DND-41 (cell line): ENCODE measurements around the gene RIIAD1.

ENCODE experiments used
- ATAC-seq: fragments of 200-7000 bp; cut with Tn5 transposase; 3 replicates; pipeline ENCODE4 v1.9.1; 2021; ENCODE audit warnings: low read depth; ENCODE audit not compliant: insufficient read depth
- DNase-seq: peaks from one replicate; pipeline ENCODE4 v3.0.0-alpha.2; 2020
- H2AFZ ChIP-seq: 2 replicates; pipeline ENCODE4 v1.6.0; 2012; ENCODE audit warnings: low read depth, low read length
- H3K27ac ChIP-seq: 2 replicates; pipeline ENCODE4 v1.5.1; 2012; ENCODE audit warnings: low read length, inconsistent platforms
- H3K27me3 ChIP-seq: fragments of 200-600 bp; sonication (generic); 2 replicates; pipeline ENCODE4 v1.6.0; 2012; ENCODE audit warnings: low read length, mild to moderate bottlenecking, inconsistent platforms; ENCODE audit not compliant: insufficient read depth, poor library complexity
- H3K36me3 ChIP-seq: 2 replicates; pipeline ENCODE4 v1.5.1; 2012; ENCODE audit warnings: low read length, inconsistent platforms; ENCODE audit not compliant: insufficient read depth
- H3K4me1 ChIP-seq: 2 replicates; pipeline ENCODE4 v1.5.1; 2012; ENCODE audit warnings: mild to moderate bottlenecking, low read length; ENCODE audit not compliant: insufficient read depth
- H3K4me2 ChIP-seq: 2 replicates; pipeline ENCODE4 v1.6.0; 2012; ENCODE audit warnings: mild to moderate bottlenecking, moderate library complexity, low read length, inconsistent platforms; ENCODE audit not compliant: insufficient read depth
- H3K4me3 ChIP-seq, 2 experiments: fragments of 200-600 bp in 1 of 2; shearing (Covaris generic) in 1 of 2; 2 replicates each; pipeline ENCODE4 v1.5.1; 2012 to 2016; ENCODE audit warnings: inconsistent platforms in 2 of 2, low read length in 2 of 2, mild to moderate bottlenecking in 2 of 2, low read depth in 1 of 2, moderate library complexity in 1 of 2
- H3K79me2 ChIP-seq: 2 replicates; pipeline ENCODE4 v1.6.0; 2012; ENCODE audit warnings: low read length, inconsistent platforms; ENCODE audit not compliant: insufficient read depth
- H3K9ac ChIP-seq: 2 replicates; pipeline ENCODE4 v1.6.0; 2012; ENCODE audit warnings: low read depth, mild to moderate bottlenecking, inconsistent platforms, low read length, moderate library complexity
- H3K9me3 ChIP-seq: 2 replicates; pipeline ENCODE4 v1.5.1; 2012; ENCODE audit warnings: low read length, moderate library complexity, mild to moderate bottlenecking, inconsistent platforms; ENCODE audit not compliant: insufficient read depth, severe bottlenecking
- H4K20me1 ChIP-seq: 2 replicates; pipeline ENCODE4 v1.6.0; 2012; ENCODE audit warnings: low read length; ENCODE audit not compliant: insufficient read depth
- EZH2 ChIP-seq: IDR thresholded peaks from 3 replicates; pipeline ENCODE4 v1.6.1; 2012; ENCODE audit warnings: borderline replicate concordance, low read depth, mild to moderate bottlenecking, moderate library complexity, low read length, inconsistent platforms; ENCODE audit not compliant: severe bottlenecking
- TF ChIP-seq, protein P1 (sequence below): IDR thresholded peaks from 2 replicates; pipeline ENCODE4 v1.5.1; 2012; ENCODE audit warnings: borderline replicate concordance, low read length, moderate library complexity, mild to moderate bottlenecking; ENCODE audit not compliant: poor library complexity, severe bottlenecking; ENCODE audit errors: extremely low read depth

Gene RIIAD1

DNA sequence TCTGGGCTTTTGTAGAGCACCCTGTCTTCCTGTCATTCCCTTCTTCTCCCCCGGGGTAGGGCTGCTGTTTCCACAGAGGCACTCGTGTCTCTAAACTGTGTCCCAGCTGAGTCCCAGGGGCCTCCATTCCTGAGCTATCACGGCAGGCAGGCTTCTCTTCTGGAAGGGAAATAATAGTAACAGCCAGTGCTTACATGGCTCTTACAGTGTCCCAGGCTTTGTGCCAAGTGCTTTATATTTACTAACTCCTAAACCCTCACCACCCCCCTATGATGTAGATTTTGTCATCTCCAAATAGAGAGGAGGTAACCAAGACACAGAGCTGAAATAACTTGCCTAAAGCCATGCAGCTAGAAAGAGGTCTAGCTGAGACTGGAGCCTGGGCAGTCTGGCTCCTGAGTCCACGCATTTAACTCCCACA is 3.3 kb upstream of the RIIAD1 start:
- Histone ChIP-seq H3K4me3 (no peak overlapping the region), H3K27me3 (peaks cover 37% of the 10 kb centered on the region), H3K27ac (no peak overlapping the region), H3K4me1 (peaks cover 7% of the 10 kb centered on the region), H3K9me3 (no peaks in the 10 kb centered on the region), H2AFZ (no peak overlapping the region), H4K20me1 (no peaks in the 10 kb centered on the region), H3K9ac (no peak overlapping the region), H3K36me3 (no peaks in the 10 kb centered on the region), H3K4me2 (no peak overlapping the region), H3K79me2 (no peaks in the 10 kb centered on the region)
- TF ChIP-seq, protein P1, sequence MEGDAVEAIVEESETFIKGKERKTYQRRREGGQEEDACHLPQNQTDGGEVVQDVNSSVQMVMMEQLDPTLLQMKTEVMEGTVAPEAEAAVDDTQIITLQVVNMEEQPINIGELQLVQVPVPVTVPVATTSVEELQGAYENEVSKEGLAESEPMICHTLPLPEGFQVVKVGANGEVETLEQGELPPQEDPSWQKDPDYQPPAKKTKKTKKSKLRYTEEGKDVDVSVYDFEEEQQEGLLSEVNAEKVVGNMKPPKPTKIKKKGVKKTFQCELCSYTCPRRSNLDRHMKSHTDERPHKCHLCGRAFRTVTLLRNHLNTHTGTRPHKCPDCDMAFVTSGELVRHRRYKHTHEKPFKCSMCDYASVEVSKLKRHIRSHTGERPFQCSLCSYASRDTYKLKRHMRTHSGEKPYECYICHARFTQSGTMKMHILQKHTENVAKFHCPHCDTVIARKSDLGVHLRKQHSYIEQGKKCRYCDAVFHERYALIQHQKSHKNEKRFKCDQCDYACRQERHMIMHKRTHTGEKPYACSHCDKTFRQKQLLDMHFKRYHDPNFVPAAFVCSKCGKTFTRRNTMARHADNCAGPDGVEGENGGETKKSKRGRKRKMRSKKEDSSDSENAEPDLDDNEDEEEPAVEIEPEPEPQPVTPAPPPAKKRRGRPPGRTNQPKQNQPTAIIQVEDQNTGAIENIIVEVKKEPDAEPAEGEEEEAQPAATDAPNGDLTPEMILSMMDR: no peak
- no peak for TF ChIP-seq EZH2
- DNase-seq (no peak), ATAC-seq (no peak)

DNA sequence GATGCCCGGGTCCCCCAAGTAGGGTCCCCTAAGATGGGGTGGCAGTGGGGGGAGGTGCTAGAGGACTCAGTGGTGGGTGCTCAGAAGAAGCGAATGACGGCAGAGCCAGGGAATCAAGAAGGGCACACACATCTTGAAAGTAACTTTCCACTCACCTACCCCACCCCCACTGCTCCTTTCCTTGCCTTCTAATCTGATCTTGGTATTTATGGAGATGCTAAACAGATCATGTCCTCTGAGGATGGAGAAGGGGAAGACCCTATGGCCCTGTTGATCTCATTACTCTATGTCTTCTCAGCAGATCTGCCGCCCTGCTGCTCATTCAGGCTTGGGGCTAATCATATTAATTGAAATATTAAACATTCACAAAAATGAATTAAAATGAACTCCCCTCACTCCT is 2.7 kb upstream of the RIIAD1 start:
- Histone ChIP-seq H3K4me1 (peaks cover 7% of the 10 kb centered on the region), H3K9ac (no peak overlapping the region), H3K27me3 (peaks cover 35% of the 10 kb centered on the region), H3K4me3 (no peak overlapping the region), H4K20me1 (no peaks in the 10 kb centered on the region), H3K4me2 (no peak overlapping the region), H3K9me3 (no peaks in the 10 kb centered on the region), H3K36me3 (no peaks in the 10 kb centered on the region), H2AFZ (no peak overlapping the region), H3K79me2 (no peaks in the 10 kb centered on the region), H3K27ac (no peak overlapping the region)
- DNase-seq: no peak
- ATAC-seq: no peak
- TF ChIP-seq, protein P1: no peak

DNA sequence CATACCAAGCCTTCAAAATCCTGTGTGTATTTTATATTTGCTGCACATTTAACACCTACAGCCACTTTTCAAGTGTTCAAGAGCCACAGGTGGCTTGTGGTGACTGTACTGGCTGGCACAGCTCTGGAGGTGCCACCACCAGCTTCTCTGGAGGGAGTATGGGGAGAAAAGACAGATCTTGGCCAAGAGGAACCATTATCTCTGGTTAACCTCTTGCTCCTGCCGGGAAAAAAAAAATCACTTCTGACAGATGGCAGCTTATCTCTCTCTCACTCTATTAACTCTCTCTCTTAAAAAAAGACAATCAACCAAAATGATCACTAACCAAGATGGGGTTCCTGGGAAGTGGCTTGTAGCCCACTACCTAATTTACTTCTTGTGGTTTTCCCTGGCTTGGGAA is 1.2 kb upstream of the RIIAD1 start:
- H3K79me2 ChIP-seq: no peaks in the 10 kb centered on the region
- H3K27ac ChIP-seq: no peak overlapping the region
- no peak overlapping the region for H3K4me3 ChIP-seq
- ATAC-seq (peak; percentile 36; the same call in 1 of the 3 replicates), DNase-seq (no peak)
- H3K4me1 ChIP-seq: peaks cover 7% of the 10 kb centered on the region
- no peak overlapping the region for H2AFZ ChIP-seq
- H3K4me2 ChIP-seq: no peak overlapping the region
- TF ChIP-seq, protein P1: no peak
- no peak for TF ChIP-seq EZH2
- H3K27me3 ChIP-seq: peaks cover 26% of the 10 kb centered on the region
- no peak overlapping the region for H3K9ac ChIP-seq
- H4K20me1 ChIP-seq: no peaks in the 10 kb centered on the region
- no peaks in the 10 kb centered on the region for H3K36me3 ChIP-seq
- H3K9me3 ChIP-seq: no peaks in the 10 kb centered on the region

DNA sequence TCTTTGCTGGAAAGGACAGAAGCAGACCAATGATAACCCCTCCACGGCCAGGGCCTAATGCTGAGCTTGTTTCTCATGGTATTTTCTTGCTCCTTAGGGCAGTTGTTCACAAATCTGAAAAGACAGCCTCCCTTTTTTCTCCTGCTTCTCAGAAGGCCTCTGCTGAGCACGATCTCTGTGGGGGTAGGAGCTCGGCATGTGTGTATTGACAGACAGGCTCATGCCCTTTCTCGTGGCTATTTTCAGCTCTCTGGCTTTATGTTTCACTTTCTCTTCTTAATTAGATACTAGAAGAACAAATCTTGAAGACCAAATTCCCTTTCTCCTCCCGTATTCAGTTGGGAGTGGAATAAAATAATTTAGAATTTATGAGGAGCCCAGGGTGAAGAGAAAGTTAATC is 768 bp upstream of the RIIAD1 start:
- no peaks in the 10 kb centered on the region for H4K20me1 ChIP-seq
- H3K9ac ChIP-seq: no peak overlapping the region
- TF ChIP-seq, protein P1: no peak
- no peak for TF ChIP-seq EZH2
- no peak overlapping the region for H3K4me3 ChIP-seq
- peaks cover 7% of the 10 kb centered on the region for H3K4me1 ChIP-seq
- H3K36me3 ChIP-seq: no peaks in the 10 kb centered on the region
- peaks cover 28% of the 10 kb centered on the region for H3K27me3 ChIP-seq
- DNase-seq (no peak), ATAC-seq (0 out of 3 replicates have a peak, but pooled peaks have one; percentile 18)
- H3K27ac ChIP-seq: no peak overlapping the region
- H3K4me2 ChIP-seq: peak overlapping the region; percentile 52; the same call in 1 of the 2 replicates
- H3K79me2 ChIP-seq: no peaks in the 10 kb centered on the region
- no peak overlapping the region for H2AFZ ChIP-seq
- no peaks in the 10 kb centered on the region for H3K9me3 ChIP-seq
